ENCODE results near the gene SREK1. TPM values are rescaled to one million over a fixed set of nuclear protein-coding genes. Genes with fewer than 3 reads are reported as not detected.
"Not testable (repeated sequence)": the region's sequence is repeated elsewhere in the genome, so short reads cannot be mapped to it uniquely, and the experiment has no call there.

Gene SREK1
- total RNA-seq, 2 donors from 2014 or later: 118 to 134 TPM

- H3K4me1 ChIP-seq: no peaks in the 10 kb centered on the region
- no peak for DNase-seq
- H3K27me3 ChIP-seq: no peaks in the 10 kb centered on the region
- H3K27ac ChIP-seq: no peak overlapping the region
- ATAC-seq: no peak
- TF ChIP-seq POLR2A (IDR thresholded peaks at IDR 0.05) (no peak), CTCF (IDR thresholded peaks at IDR 0.05) (no peak)
- WGBS, 2 donors: 76 to 87% methylated on average over 10 of the region's 10 CpGs
- intact Hi-C loops (cut with DNase I): no loop called here
- no peaks in the 10 kb centered on the region for H3K9me3 ChIP-seq
- no peak overlapping the region for H3K4me3 ChIP-seq
- H3K36me3 ChIP-seq (replicated peaks in 1 of 2; ENCODE audit: insufficient read depth in 1 of 2, low read depth in 2 of 2): no peaks in the 10 kb centered on the region
Observed at GRCh38 chr5:66207800-66208561, 63.9 kb downstream of the SREK1 start.

GRCh38 chr5:66209350-66209749, 65.2 kb downstream of the SREK1 start:
- WGBS, 2 donors: 77 to 86% methylated on average over 4 of the region's 4 CpGs
- Histone ChIP-seq H3K27ac (no peak overlapping the region), H3K9me3 (no peaks in the 10 kb centered on the region), H3K27me3 (no peaks in the 10 kb centered on the region), H3K4me3 (no peak overlapping the region), H3K4me1 (no peaks in the 10 kb centered on the region), H3K36me3 (replicated peaks in 1 of 2; ENCODE audit: insufficient read depth in 1 of 2, low read depth in 2 of 2) (no peaks in the 10 kb centered on the region)
- TF ChIP-seq CTCF (IDR thresholded peaks at IDR 0.05) (no peak), POLR2A (IDR thresholded peaks at IDR 0.05) (no peak)
- no peak for DNase-seq
- intact Hi-C loops (cut with DNase I): no loop called here
- no peak for ATAC-seq

GRCh38 chr5:66209794-66210193, 65.7 kb downstream of the SREK1 start:
- WGBS, 2 donors: 77 to 80% methylated on average over 6 of the region's 6 CpGs
- Histone ChIP-seq H3K9me3 (no peaks in the 10 kb centered on the region), H3K36me3 (replicated peaks in 1 of 2; ENCODE audit: insufficient read depth in 1 of 2, low read depth in 2 of 2) (no peaks in the 10 kb centered on the region), H3K27me3 (no peaks in the 10 kb centered on the region), H3K4me3 (no peak overlapping the region), H3K4me1 (no peaks in the 10 kb centered on the region), H3K27ac (no peak overlapping the region)
- TF ChIP-seq POLR2A (IDR thresholded peaks at IDR 0.05) (no peak), CTCF (IDR thresholded peaks at IDR 0.05) (no peak)
- ATAC-seq: no peak
- DNase-seq: no peak
- intact Hi-C loops (cut with DNase I): no loop called here

GRCh38 chr5:66213533-66213932, 69.4 kb downstream of the SREK1 start:
- ATAC-seq: no peak
- Histone ChIP-seq H3K9me3 (no peaks in the 10 kb centered on the region), H3K4me1 (no peaks in the 10 kb centered on the region), H3K36me3 (replicated peaks in 1 of 2; ENCODE audit: insufficient read depth in 1 of 2, low read depth in 2 of 2) (no peaks in the 10 kb centered on the region), H3K27me3 (no peaks in the 10 kb centered on the region), H3K4me3 (no peak overlapping the region), H3K27ac (no peak overlapping the region)
- intact Hi-C loops (cut with DNase I): no loop called here
- no peak for TF ChIP-seq POLR2A (IDR thresholded peaks at IDR 0.05)
- TF ChIP-seq CTCF (IDR thresholded peaks at IDR 0.05): no peak
- 82 to 85% methylated on average over 2 of the region's 2 CpGs for WGBS, 2 donors
- no peak for DNase-seq

GRCh38 chr5:66222455-66222854, 78.4 kb downstream of the SREK1 start:
- Histone ChIP-seq H3K4me3 (no peak overlapping the region), H3K27ac (no peak overlapping the region), H3K27me3 (no peaks in the 10 kb centered on the region), H3K36me3 (replicated peaks in 1 of 2; ENCODE audit: insufficient read depth in 1 of 2, low read depth in 2 of 2) (no peaks in the 10 kb centered on the region), H3K9me3 (no peaks in the 10 kb centered on the region), H3K4me1 (no peaks in the 10 kb centered on the region)
- 74 to 77% methylated on average over 5 of the region's 5 CpGs for WGBS, 2 donors
- intact Hi-C loops (cut with DNase I): no loop called here
- no peak for TF ChIP-seq POLR2A (IDR thresholded peaks at IDR 0.05)
- no peak for TF ChIP-seq CTCF (IDR thresholded peaks at IDR 0.05)
- ATAC-seq: no peak
- DNase-seq: no peak

GRCh38 chr5:66222896-66223295, 78.8 kb downstream of the SREK1 start:
- H3K4me1 ChIP-seq; intact Hi-C loops (cut with DNase I); ATAC-seq; H3K4me3 ChIP-seq; H3K27me3 ChIP-seq; H3K9me3 ChIP-seq; DNase-seq; H3K36me3 ChIP-seq (replicated peaks in 1 of 2; ENCODE audit: insufficient read depth in 1 of 2, low read depth in 2 of 2); H3K27ac ChIP-seq: not testable (repeated sequence)
- 87 to 90% methylated on average over 4 of the region's 4 CpGs for WGBS, 2 donors

Data from body of pancreas (tissue), 4 donors.